ENCODE measurements around the gene SLC25A47.

Gene SLC25A47

DNA sequence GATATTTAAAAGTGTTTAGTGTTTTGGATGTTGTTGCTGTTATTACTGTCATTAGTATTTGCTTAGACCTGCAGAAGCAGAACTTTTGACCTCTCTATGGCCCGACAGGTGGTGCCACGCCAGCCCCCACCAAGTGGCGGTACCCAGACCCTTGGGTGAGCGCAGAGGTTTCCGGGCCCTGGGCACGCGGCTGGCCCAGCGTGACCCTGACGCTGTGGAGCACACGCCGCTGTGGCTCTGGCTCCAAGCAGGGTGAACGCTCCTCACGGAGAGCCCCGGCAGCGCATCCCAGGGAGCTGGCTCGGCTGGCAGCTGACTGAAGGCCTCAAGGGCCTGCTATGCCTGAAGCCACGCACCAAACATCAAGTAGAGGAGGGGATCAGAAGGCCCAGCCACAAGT, 22.6 kb downstream of the SLC25A47 start:
- H4K20me1 ChIP-seq (ENCODE audit: insufficient read depth) = no peaks in the 10 kb centered on the region
- no peak overlapping the region for H3K27ac ChIP-seq
- no peaks in the 10 kb centered on the region for H3K27me3 ChIP-seq (ENCODE audit: insufficient read depth, low read depth)
- H3K79me2 ChIP-seq (ENCODE audit: insufficient read depth, low read depth) = no peaks in the 10 kb centered on the region
- H3K4me2 ChIP-seq = no peak overlapping the region
- H3K4me3 ChIP-seq (IDR thresholded peaks at IDR 0.05; ENCODE audit: insufficient read depth, low read depth, low read length) = no peak overlapping the region
- H3K36me3 ChIP-seq (ENCODE audit: insufficient read depth) = no peaks in the 10 kb centered on the region
- TF ChIP-seq, protein P1, sequence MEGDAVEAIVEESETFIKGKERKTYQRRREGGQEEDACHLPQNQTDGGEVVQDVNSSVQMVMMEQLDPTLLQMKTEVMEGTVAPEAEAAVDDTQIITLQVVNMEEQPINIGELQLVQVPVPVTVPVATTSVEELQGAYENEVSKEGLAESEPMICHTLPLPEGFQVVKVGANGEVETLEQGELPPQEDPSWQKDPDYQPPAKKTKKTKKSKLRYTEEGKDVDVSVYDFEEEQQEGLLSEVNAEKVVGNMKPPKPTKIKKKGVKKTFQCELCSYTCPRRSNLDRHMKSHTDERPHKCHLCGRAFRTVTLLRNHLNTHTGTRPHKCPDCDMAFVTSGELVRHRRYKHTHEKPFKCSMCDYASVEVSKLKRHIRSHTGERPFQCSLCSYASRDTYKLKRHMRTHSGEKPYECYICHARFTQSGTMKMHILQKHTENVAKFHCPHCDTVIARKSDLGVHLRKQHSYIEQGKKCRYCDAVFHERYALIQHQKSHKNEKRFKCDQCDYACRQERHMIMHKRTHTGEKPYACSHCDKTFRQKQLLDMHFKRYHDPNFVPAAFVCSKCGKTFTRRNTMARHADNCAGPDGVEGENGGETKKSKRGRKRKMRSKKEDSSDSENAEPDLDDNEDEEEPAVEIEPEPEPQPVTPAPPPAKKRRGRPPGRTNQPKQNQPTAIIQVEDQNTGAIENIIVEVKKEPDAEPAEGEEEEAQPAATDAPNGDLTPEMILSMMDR (conservative IDR thresholded peaks at IDR 0.05; ENCODE audit: low read depth, low read length) = no peak
- peaks cover 16% of the 10 kb centered on the region for H3K4me1 ChIP-seq (ENCODE audit: low read depth, poor library complexity, severe bottlenecking)
- H2AFZ ChIP-seq (ENCODE audit: low read depth) = no peak overlapping the region
- H3K9ac ChIP-seq = no peak overlapping the region

GRCh38 chr14:100346306-100347091, 23.4 kb downstream of the SLC25A47 start:
- H3K36me3 ChIP-seq (ENCODE audit: insufficient read depth) = no peaks in the 10 kb centered on the region
- no peak overlapping the region for H3K9ac ChIP-seq

GRCh38 chr14:100348253-100348729, 25.2 kb downstream of the SLC25A47 start:
- Histone ChIP-seq H4K20me1 (ENCODE audit: insufficient read depth) (no peaks in the 10 kb centered on the region), H3K79me2 (ENCODE audit: insufficient read depth, low read depth) (no peaks in the 10 kb centered on the region), H3K4me3 (IDR thresholded peaks at IDR 0.05; ENCODE audit: insufficient read depth, low read depth, low read length) (no peak overlapping the region), H3K4me2 (no peak overlapping the region), H3K4me1 (ENCODE audit: low read depth, poor library complexity, severe bottlenecking) (no peaks in the 10 kb centered on the region), H2AFZ (ENCODE audit: low read depth) (no peak overlapping the region), H3K36me3 (ENCODE audit: insufficient read depth) (no peaks in the 10 kb centered on the region), H3K27me3 (ENCODE audit: insufficient read depth, low read depth) (no peaks in the 10 kb centered on the region), H3K27ac (no peak overlapping the region), H3K9ac (no peak overlapping the region)
- TF ChIP-seq, protein P1 (conservative IDR thresholded peaks at IDR 0.05; ENCODE audit: low read depth, low read length) = no peak

More at GRCh38 chr14:100346306-100347091, 23.4 kb downstream of the SLC25A47 start:
- Histone ChIP-seq H3K79me2 (ENCODE audit: insufficient read depth, low read depth) (no peaks in the 10 kb centered on the region), H3K27ac (no peak overlapping the region), H3K27me3 (ENCODE audit: insufficient read depth, low read depth) (no peaks in the 10 kb centered on the region), H4K20me1 (ENCODE audit: insufficient read depth) (no peaks in the 10 kb centered on the region), H3K4me3 (IDR thresholded peaks at IDR 0.05; ENCODE audit: insufficient read depth, low read depth, low read length) (no peak overlapping the region), H3K4me1 (ENCODE audit: low read depth, poor library complexity, severe bottlenecking) (peaks cover 8% of the 10 kb centered on the region), H3K4me2 (no peak overlapping the region), H2AFZ (ENCODE audit: low read depth) (no peak overlapping the region)
- TF ChIP-seq, protein P1 (conservative IDR thresholded peaks at IDR 0.05; ENCODE audit: low read depth, low read length) = no peak

DNA sequence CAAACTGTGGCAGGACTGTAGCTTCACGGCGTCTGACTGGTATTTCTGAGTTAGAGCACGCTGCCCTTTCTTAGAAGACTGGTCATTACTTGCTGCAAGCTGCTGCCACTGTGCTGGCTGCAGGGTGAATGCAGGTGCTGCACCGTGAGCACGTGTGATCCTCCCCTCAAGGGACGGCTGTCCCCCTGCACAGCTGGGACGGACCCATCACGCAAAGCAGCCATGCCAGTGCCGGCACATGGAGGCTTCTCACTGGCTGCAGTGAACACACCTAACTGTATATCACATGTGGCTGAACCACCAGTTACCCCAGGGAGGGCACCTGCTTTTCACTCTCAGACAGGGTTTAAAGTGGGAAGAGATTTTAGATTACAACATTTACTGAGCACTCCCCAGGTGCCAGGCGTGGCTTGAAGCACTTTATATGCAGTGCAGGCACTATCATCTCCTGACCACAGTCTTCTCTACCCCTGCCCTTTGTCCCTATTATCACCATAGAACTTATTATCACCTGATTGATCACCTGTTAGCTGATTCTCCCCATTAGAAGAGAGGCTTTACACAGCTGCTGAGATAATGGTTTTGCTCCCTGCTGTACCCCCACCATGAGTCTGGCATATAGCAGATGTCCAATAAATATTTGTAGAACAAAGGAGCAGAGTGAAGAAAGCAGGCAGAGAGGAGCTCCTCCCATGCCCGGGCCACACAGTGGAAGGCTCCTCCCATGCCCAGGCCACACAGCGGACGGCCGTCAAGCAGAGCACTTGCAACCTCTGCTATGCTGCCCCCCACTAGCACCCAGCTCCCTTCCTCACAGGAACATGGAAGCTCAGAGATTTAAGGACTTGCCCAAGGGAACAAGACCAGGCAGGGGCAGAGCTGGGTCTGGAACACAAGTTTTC, 25.9 kb downstream of the SLC25A47 start:
- no peak overlapping the region for H3K9ac ChIP-seq
- no peaks in the 10 kb centered on the region for H3K27me3 ChIP-seq (ENCODE audit: insufficient read depth, low read depth)
- no peaks in the 10 kb centered on the region for H3K79me2 ChIP-seq (ENCODE audit: insufficient read depth, low read depth)
- no peak overlapping the region for H3K4me3 ChIP-seq (IDR thresholded peaks at IDR 0.05; ENCODE audit: insufficient read depth, low read depth, low read length)
- TF ChIP-seq, protein P1 (conservative IDR thresholded peaks at IDR 0.05; ENCODE audit: low read depth, low read length) = no peak
- H3K4me2 ChIP-seq = no peak overlapping the region
- no peaks in the 10 kb centered on the region for H3K4me1 ChIP-seq (ENCODE audit: low read depth, poor library complexity, severe bottlenecking)
- H3K36me3 ChIP-seq (ENCODE audit: insufficient read depth) = no peaks in the 10 kb centered on the region
- no peak overlapping the region for H3K27ac ChIP-seq
- no peak overlapping the region for H2AFZ ChIP-seq (ENCODE audit: low read depth)
- H4K20me1 ChIP-seq (ENCODE audit: insufficient read depth) = no peaks in the 10 kb centered on the region

All from KMS-11 (cell line).